DMS 273 (cell line): ENCODE data around the gene ZNF576.
"Not testable (repeated sequence)": the region's sequence is repeated elsewhere in the genome, so short reads cannot be mapped to it uniquely, and the experiment has no call there.

ENCODE experiments used
- DNase-seq: peaks from one replicate; lab custom pipeline; 2025; ENCODE audit not compliant: unreplicated experiment; lab: John Stamatoyannopoulos, UW

Gene ZNF576

GRCh38 chr19:43649514-43649913 is 53.1 kb downstream of the ZNF576 start:
- no peak for DNase-seq

- DNase-seq = not testable (repeated sequence)
Measured at GRCh38 chr19:43650276-43650675, 53.9 kb downstream of the ZNF576 start.
